MM.1S (cell line): ENCODE results near the gene CSHL1.
A peak's percentile ranks its signal among the peaks of the same experiment; 100 is the strongest.
"Not testable (repeated sequence)": the region's sequence is repeated elsewhere in the genome, so short reads cannot be mapped to it uniquely, and the experiment has no call there.

Source experiments
- DNase-seq: peaks from one replicate; pipeline ENCODE4 v3.0.0-alpha.2; 2015
- H2AFZ ChIP-seq: fragments of 300-600 bp; sonication (generic); 2 replicates; pipeline ENCODE4 v1.6.0; 2016; ENCODE audit warnings: antibody characterized with exemption, low read length
- H3F3A ChIP-seq: fragments of 300-600 bp; sonication (generic); 2 replicates; pipeline ENCODE4 v1.6.1; 2016; ENCODE audit warnings: mild to moderate bottlenecking, antibody characterized with exemption, low read length, moderate library complexity, mixed read lengths; ENCODE audit not compliant: insufficient read depth
- H3K27ac ChIP-seq: fragments of 300-600 bp; sonication (generic); 2 replicates; pipeline ENCODE4 v1.5.1; 2016; ENCODE audit warnings: mild to moderate bottlenecking, low read length
- H3K27me3 ChIP-seq: fragments of 300-600 bp; sonication (generic); replicated peaks from 2 replicates; pipeline ENCODE4 v1.6.0; 2016; ENCODE audit warnings: low read length; ENCODE audit not compliant: insufficient read depth
- H3K36me3 ChIP-seq: fragments of 300-600 bp; sonication (generic); replicated peaks from 2 replicates; pipeline ENCODE4 v1.6.1; 2016; ENCODE audit warnings: mild to moderate bottlenecking, low read length, mixed read lengths; ENCODE audit not compliant: insufficient read depth
- H3K4me1 ChIP-seq: fragments of 300-600 bp; sonication (generic); 2 replicates; pipeline ENCODE4 v1.6.1; 2016; ENCODE audit warnings: low read length, mixed read lengths
- H3K4me2 ChIP-seq: fragments of 300-600 bp; sonication (generic); 2 replicates; pipeline ENCODE4 v1.6.0; 2016; ENCODE audit warnings: low read depth, low read length
- H3K4me3 ChIP-seq: fragments of 300-600 bp; sonication (generic); 2 replicates; pipeline ENCODE4 v1.5.1; 2016; ENCODE audit warnings: low read length, mixed read lengths
- H3K79me2 ChIP-seq: fragments of 300-600 bp; sonication (generic); 2 replicates; pipeline ENCODE4 v1.6.1; 2016; ENCODE audit warnings: mixed run types, low read length, mixed read lengths
- H3K9ac ChIP-seq: fragments of 300-600 bp; sonication (generic); 2 replicates; pipeline ENCODE4 v1.6.1; 2016; ENCODE audit warnings: low read length, mixed read lengths
- H3K9me2 ChIP-seq: fragments of 300-600 bp; sonication (generic); replicated peaks from 2 replicates; pipeline ENCODE4 v1.6.1; 2016; ENCODE audit warnings: mild to moderate bottlenecking, low read length, mixed read lengths; ENCODE audit not compliant: insufficient read depth
- H3K9me3 ChIP-seq: fragments of 300-600 bp; sonication (generic); replicated peaks from 2 replicates; pipeline ENCODE4 v1.6.1; 2016; ENCODE audit warnings: mild to moderate bottlenecking, low read length, mixed read lengths; ENCODE audit not compliant: insufficient read depth
- H4K20me1 ChIP-seq: fragments of 300-600 bp; sonication (generic); 2 replicates; pipeline ENCODE4 v1.6.1; 2016; ENCODE audit warnings: mild to moderate bottlenecking, low read length, moderate library complexity, mixed read lengths; ENCODE audit not compliant: insufficient read depth

The CSHL1 gene

GRCh38 chr17:63898899-63899798 is 11.9 kb downstream of the CSHL1 start:
- not testable (repeated sequence) for H3K4me3 ChIP-seq, H3K9me3 ChIP-seq, H3F3A ChIP-seq, H3K79me2 ChIP-seq, H3K9me2 ChIP-seq, H3K27me3 ChIP-seq, H3K4me2 ChIP-seq, H4K20me1 ChIP-seq, H3K36me3 ChIP-seq, H2AFZ ChIP-seq, H3K27ac ChIP-seq, H3K4me1 ChIP-seq, H3K9ac ChIP-seq
- DNase-seq, result peak; percentile 78

GRCh38 chr17:63896524-63897354 is 14.3 kb downstream of the CSHL1 start, which contains the start of gene CSH1:
CSH1 (minus strand) TSS chr17:63896574; CDS start chr17:63896511, 63 bp downstream.
- H3K9me3 ChIP-seq, H3K9me2 ChIP-seq, H3K36me3 ChIP-seq, DNase-seq, H3K27me3 ChIP-seq, H3K9ac ChIP-seq, H3K4me2 ChIP-seq, H3K4me1 ChIP-seq, H3K27ac ChIP-seq, H3K79me2 ChIP-seq, H3K4me3 ChIP-seq, H3F3A ChIP-seq, H4K20me1 ChIP-seq, H2AFZ ChIP-seq: not testable (repeated sequence)

- not testable (repeated sequence) for H3K4me1 ChIP-seq, H3K27ac ChIP-seq, H3K4me2 ChIP-seq, DNase-seq, H3K79me2 ChIP-seq, H3K4me3 ChIP-seq, H4K20me1 ChIP-seq, H3K9me2 ChIP-seq, H3K9ac ChIP-seq, H3K36me3 ChIP-seq, H3F3A ChIP-seq, H3K27me3 ChIP-seq, H3K9me3 ChIP-seq, H2AFZ ChIP-seq
These were observed 16.2 kb downstream of the CSHL1 start for GRCh38 chr17:63894821-63895220.

- not testable (repeated sequence) for H3K4me2 ChIP-seq, H3K9me2 ChIP-seq, H2AFZ ChIP-seq, H3K79me2 ChIP-seq, H3K9me3 ChIP-seq, H3K4me1 ChIP-seq, H3F3A ChIP-seq, H3K27ac ChIP-seq, H3K27me3 ChIP-seq, DNase-seq, H3K4me3 ChIP-seq, H4K20me1 ChIP-seq, H3K9ac ChIP-seq, H3K36me3 ChIP-seq
These were observed 17.0 kb downstream of the CSHL1 start for GRCh38 chr17:63894021-63894420.

GRCh38 chr17:63892316-63893037 is 18.6 kb downstream of the CSHL1 start:
- not testable (repeated sequence) for H3K9ac ChIP-seq, H3K27ac ChIP-seq, H4K20me1 ChIP-seq, H3K4me3 ChIP-seq, DNase-seq, H3K4me1 ChIP-seq, H3K79me2 ChIP-seq, H3K27me3 ChIP-seq, H3K9me2 ChIP-seq, H3K9me3 ChIP-seq, H3K36me3 ChIP-seq, H3F3A ChIP-seq, H2AFZ ChIP-seq, H3K4me2 ChIP-seq
